Fibroblast of pulmonary artery (primary cell): ENCODE data around the gene CEP135.

ENCODE experiments used
- DNase-seq: peaks from one replicate; pipeline ENCODE4 v3.0.0-alpha.2; 2010; ENCODE audit warnings: low read depth
- H3K4me3 ChIP-seq: replicated peaks from 2 replicates; pipeline ENCODE4 v1.5.1; 2011; ENCODE audit warnings: low read depth, mild to moderate bottlenecking, control low read depth, low read length, moderate library complexity
- CTCF ChIP-seq: IDR thresholded peaks from 2 replicates; pipeline ENCODE4 v1.5.1; 2011; ENCODE audit warnings: mild to moderate bottlenecking, control low read depth, low read length, inconsistent platforms; ENCODE audit errors: missing control alignments

Gene CEP135

GRCh38 chr4:55973650-55974049, 24.9 kb downstream of the CEP135 start:
- DNase-seq, result no peak
- no peak overlapping the region for H3K4me3 ChIP-seq
- no peak for TF ChIP-seq CTCF

DNA sequence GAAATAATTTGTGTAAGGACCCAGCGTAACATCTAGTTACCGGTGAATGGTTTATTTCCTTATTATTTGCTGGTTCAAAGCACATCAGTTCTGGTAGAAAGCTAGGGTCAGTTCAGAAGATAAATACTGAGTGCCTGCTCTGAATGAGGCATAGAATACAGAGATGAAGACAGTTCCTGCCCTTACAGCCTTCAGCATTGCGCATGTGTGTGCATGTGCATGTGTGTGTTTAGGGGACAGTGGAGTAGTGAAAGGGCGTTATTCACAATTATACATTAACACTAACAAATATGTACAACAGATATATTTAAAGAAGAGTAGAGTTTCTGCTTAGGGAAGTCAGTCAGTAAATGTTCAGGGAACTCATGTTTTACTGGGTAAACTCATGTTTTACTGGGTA, 29.1 kb downstream of the CEP135 start:
- no peak overlapping the region for H3K4me3 ChIP-seq
- DNase-seq, result no peak
- no peak for TF ChIP-seq CTCF

- no peak for TF ChIP-seq CTCF
- DNase-seq, result no peak
- H3K4me3 ChIP-seq, result no peak overlapping the region
These were observed 30.8 kb downstream of the CEP135 start for GRCh38 chr4:55979562-55979961.

GRCh38 chr4:55980725-55981124, 32.0 kb downstream of the CEP135 start:
- no peak overlapping the region for H3K4me3 ChIP-seq
- TF ChIP-seq CTCF, result no peak
- no peak for DNase-seq

DNA sequence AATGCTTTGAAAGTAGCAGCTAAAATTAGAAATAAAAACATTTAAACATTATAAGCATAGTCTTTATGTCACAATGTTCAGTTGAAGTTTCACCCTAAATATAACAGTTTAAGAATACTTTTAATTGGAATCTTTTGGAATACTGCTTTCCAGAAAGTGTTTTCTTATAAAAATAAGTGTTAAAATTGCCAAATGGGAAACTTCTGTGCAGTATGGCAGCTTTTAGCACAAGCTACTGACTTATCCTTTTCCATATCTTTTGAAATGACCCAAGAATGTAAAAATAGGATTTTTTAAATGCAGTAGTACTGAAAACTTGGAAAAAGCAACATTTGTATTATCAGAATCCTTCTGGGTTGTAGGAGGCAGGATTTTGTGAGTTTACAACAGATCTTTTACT, 34.2 kb downstream of the CEP135 start:
- no peak for DNase-seq
- no peak for TF ChIP-seq CTCF
- no peak overlapping the region for H3K4me3 ChIP-seq

DNA sequence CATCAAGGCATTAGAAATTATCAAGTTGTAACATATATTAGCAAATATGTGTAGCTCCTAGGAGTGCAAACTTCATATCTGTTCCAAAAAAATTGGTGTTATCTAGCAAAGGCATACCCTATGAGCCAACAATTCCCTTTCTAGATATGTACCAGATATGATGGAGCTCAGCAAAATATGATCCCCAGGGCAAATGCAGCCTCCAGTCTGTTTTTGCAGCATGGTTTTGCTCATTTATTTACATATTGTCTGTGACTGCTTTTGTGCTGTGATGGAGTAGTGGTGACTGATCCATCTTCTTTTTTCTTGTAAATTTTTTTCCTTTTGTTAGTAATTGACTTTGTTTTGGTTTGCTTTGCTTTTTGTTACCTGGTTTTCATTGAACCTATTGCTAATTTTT, 41.0 kb downstream of the CEP135 start:
- H3K4me3 ChIP-seq, result no peak overlapping the region
- no peak for TF ChIP-seq CTCF
- no peak for DNase-seq

GRCh38 chr4:55993994-55994663, 45.4 kb downstream of the CEP135 start:
- no peak for TF ChIP-seq CTCF
- DNase-seq, result no peak
- no peak overlapping the region for H3K4me3 ChIP-seq
